HTERT RPE-1 (cell line): ENCODE measurements around the gene SPP2.

ENCODE experiments used
- in situ Hi-C: fragments of 300-500 bp; cut with MboI; formaldehyde crosslinking; loops from 4 replicates; pipeline ENCODE4 v1.14.3; 2020; ENCODE audit warnings: low sequenced_read_pairs

SPP2 gene

GRCh38 chr2:234050455-234051135, at the start of gene SPP2:
Gene SPP2 (plus strand): TSS chr2:234050702. CDS start chr2:234050787, 85 bp downstream.
- in situ Hi-C loops: no loop called here

DNA sequence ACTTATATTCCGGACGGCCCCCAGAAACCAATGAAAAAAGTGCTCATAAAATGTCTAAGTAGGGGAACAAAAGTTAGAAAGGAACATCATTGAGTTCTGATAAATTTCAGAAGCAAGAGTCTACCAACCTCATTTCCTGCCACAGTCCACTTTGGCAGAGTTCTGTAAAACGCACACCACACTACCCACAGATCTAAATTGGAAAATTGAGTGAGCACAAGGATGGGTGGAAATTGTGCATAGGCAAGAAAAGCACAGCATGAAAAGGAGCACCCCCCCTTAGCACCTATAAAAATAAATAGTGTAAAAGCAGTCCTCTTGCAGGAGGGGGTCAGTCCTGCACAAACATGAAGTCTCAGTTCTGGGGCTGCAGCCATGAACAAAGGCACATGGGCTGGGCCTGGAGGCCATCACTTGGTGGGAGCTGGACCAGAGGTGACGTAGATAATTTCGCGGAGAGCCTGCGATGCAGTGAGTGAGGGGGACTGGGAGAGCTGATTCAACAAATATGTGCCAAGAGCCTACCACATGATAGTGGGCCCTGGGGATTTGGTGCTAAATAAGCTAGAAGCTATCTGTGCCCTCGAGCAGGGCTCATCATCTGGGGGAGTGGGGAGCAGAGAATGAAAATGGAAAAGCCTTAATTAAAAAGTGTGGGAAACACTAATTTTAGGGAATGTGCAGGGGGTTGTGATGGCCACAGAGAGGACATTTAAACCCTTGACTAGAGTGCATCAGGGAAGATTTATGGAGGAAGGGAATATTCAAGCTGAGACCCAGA, 48.9 kb upstream of the SPP2 start:
- in situ Hi-C loops: no loop called here

DNA sequence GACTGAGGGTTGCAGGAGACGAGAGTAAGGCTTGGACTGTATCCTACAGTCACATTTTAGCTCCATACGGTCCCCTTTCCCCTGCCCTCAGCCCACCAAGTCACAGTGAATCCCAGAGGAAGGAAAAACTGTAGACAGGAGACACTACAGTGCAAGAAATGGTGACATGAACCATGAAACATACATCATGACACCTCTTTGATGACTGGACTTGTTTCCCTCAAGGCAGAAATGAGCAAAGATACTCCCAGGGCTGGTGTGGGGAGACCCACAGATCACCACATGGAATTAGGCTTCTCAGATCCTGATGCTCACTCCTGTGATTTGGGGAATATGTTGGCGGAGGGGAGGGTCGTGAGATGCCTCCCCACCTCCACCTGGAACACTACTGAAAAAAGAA, 48.2 kb upstream of the SPP2 start:
- in situ Hi-C loops: no loop called here

DNA sequence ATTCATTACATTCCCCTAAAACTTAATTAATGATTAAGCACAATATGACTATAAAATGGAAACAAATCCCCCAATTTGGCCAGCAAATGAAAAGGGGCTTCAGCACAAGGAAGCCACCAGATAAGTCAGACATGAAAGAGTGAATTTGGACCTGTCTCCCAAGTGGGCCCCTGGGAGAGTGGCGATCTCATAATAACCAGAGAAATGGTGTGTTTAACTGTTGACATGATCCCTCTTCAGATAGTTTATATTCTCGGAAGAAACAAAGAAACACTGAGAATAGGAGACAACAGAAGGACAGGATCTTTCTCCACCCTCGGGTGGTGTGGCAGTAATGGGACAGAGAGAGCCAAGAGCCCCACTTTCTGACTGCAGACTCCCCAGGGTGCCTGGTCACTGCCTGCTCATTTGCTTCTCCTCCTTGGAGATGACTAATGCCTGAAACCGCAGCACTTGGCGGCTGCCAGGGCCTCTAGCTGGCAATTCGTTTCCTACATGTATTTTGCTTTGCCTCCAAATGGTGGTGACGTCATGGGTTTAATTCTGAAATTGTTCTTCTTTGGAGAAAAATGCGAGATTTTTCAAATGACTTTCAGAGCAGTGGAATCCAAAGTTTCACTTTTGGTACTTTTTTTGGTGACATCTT, 46.4 kb upstream of the SPP2 start:
- in situ Hi-C loops: no loop called here

DNA sequence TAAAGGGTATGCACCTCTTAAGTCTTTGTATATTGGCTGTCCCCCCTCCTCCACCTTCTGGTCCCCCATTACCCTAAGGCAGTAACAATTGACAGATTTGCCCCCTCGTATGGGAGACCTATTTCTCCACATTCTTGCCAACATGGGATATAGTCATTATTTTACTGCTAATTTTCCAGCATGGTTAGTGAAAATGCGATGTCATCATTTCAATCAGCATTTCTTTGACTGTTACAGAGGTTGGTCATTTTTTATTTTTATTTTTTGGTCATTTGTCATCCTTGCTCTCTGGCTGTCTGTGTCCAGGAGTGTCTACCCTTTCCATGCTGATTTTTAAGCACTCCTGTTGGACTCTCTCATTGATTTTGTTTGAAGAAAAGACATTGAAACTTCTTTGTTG, 45.4 kb upstream of the SPP2 start:
- in situ Hi-C loops: no loop called here

- in situ Hi-C loops: no loop called here
Observed at GRCh38 chr2:234006501-234006900, 44.0 kb upstream of the SPP2 start.

DNA sequence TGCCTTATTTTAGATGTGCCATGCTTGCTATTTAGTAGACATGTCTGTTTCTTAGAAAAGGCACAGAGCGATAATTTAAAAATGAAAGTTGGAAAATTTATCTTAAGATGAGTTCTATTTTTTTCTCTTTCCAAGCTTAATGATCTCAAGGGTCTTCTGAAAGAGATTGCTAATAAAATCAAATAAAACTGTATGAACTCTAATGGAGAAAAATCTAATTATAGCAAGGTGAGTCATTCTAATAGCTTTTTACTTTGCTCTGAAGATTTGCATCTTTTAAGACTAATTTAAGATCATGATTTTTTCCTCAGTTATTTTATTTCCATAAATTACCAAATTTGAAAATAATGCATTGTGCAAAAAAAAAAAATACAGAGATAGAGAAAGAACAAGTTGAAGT, 36.1 kb upstream of the SPP2 start:
- in situ Hi-C loops: no loop called here

DNA sequence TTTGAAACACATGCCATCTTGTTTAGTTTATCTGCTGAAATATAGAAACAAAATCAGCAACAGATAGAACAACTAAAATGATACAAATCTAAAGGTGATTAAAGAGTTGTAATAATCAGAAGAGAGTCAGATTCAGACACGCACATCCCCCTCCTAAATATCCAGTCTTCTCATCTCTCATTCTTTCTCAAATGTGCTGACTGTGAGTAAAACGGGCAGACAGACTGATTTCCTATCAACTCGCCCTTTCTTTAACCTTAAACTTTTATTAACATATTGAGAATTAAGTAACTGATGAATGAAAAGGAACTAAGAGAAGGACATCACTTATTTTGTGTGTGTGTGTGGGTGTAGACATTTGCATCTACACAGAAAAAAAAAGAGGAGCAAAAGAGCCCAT, 34.6 kb upstream of the SPP2 start:
- in situ Hi-C loops: no loop called here

DNA sequence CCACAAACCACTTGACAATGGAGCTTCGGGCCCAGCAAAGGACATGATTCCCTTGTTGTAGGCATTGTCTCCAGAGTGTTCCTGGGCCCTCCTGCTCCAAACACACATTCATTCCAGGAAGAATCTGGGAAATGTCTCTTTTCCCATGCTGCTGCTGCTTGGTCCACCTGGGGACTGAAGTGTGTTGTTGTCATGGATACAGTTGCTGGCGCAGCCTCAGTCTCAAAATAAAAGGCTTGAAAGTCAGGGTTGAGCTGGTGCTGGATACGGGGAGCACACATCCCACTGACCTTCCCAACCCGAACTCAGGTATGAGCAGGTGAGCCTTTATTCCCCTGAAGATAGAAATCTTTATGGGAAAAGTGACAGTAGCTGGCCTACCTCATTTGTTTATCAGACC, 30.6 kb upstream of the SPP2 start:
- in situ Hi-C loops: no loop called here

DNA sequence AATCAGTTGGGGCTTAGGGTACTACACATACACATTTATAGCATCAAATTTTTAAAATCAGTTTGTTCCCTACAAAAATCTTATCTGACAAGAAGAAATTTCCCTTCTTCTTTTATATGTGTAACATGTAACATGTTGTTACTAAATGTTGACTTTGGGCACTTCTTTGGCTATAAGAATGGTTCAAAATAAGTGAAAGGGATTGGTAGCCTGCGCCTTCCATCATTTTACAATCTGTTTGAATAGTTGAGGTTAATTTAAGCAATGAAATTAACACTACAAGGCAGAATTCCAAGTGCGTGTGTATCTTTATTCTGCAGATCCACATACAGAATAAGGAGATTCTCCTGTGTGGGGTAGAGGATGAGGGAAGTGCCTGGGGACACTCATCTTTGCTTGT, 30.2 kb upstream of the SPP2 start:
- in situ Hi-C loops: no loop called here

GRCh38 chr2:234022424-234022823, 28.1 kb upstream of the SPP2 start:
- in situ Hi-C loops: no loop called here

- in situ Hi-C loops: no loop called here
Observed at GRCh38 chr2:234024304-234024703, 26.2 kb upstream of the SPP2 start.

- in situ Hi-C loops: no loop called here
Observed at GRCh38 chr2:234025466-234025865, 25.0 kb upstream of the SPP2 start.

GRCh38 chr2:234025891-234026401, 24.6 kb upstream of the SPP2 start:
- in situ Hi-C loops: no loop called here

DNA sequence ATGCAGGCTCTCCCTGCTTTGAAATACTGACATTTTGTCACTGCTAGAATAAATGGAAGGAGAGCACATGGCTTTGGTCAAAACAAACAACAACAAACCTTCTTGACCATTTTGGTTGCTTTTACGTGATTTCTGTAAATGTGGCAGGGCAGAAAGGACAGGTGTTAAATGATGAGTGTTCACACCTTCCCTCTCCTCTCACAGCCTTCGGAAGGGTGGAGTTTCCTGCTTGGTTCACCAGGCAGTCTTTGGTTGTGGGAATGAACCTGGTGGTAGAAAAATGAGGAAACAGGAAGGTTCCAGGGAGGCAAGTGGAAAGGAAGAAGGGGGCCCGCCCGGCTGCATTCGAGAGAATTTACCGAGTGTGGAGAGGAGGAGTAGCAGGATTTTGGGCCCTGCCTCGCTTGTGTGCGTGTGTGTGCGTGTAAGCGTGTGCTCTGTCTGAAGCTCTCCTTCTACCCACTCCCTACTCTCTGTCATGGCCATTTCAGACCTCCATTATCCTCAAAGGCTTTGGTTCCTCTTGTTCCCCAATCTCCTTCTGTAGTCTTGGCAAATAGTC, 23.7 kb upstream of the SPP2 start:
- in situ Hi-C loops: no loop called here

GRCh38 chr2:234027641-234028040, 22.9 kb upstream of the SPP2 start:
- in situ Hi-C loops: no loop called here

DNA sequence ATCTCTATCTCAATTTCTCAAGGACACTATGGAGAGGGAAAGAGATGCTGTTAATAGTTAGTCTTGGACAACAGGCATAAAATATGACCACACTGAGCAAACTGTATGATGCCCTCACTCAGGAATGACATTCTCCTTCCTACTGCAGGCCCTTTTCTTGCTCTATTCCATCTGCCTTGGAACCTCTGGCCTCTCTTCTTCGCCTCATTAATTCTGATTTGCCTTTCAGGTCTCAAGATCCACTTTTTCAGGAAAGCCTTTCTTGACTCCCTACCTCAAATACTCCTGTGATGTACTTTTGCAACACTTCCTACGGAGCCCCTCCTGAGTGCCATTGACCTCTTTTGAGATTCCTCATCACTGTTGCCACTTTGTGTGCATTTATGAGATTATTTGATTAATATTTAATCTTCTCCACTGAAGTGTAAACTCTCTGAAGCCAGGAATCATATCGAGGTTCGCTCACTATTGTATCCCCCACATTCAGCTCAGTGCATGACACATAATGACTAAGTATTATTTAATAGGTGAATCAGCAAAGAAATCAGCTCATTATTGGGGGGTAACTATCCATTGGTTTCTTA, 21.3 kb upstream of the SPP2 start:
- in situ Hi-C loops: no loop called here

DNA sequence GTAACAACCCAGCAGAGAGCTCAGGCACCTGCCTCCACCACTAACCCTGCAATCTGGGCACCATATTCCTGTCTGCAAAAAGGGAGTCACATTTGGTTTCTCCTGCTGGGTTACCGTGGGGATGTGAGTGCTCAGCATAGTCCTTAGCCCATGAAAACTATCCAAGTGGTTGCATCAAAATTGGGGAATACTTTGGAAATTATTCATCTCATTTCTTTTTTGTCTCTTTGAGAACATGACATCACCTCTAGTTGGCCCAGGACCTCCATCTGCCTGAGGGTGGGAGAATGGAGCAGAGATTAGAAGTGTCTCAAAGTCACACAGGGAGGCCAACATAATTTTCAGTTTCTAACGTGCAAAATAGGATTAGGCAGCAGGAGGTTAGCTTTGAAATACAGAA, 19.3 kb upstream of the SPP2 start:
- in situ Hi-C loops: no loop called here

DNA sequence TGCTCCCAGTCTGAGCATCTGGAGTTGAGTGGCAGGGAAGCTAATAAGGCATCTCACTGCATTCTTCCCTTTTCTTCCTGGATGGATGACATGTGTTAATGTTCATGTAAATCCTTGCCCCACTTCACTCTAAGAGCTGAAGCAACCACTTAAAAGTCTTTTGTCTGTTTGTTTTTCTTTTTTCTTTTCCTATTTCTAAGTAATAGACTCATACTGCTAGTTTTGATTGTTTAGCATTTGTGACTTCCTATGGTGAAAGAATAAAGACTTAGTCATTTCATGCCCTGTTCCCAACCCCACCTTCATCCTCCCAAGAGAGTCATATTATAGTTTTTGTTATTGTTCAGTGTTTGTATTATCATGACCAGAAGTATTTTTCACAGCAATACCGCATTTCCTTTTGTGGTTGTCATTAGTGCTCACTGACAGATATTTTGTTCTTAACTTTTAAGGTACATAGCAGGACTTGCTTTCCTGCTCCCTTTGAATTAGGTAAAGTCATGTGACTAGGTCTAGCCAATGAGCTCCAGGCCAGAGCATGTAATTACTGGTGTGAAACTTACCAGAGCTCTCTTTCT, 18.1 kb upstream of the SPP2 start:
- in situ Hi-C loops: no loop called here

DNA sequence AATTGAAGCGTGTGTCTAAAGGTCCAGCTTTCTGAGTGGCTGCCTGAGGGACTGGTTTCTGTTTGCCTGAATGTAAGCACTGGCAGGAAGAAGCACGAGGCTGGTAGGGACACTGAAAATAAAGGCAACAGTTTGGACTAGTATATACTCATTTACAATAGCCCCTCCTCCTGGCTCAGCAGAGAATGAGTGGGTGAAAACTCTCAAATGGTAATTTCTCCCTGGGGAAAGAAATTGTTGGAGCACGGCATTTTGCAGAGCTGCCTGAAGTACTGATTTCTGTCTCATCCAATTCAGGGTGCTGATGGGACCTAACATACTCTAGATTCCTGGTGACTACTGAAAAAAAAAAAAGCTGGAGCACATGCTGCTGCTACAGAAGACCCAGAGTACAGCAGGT, 17.3 kb upstream of the SPP2 start:
- in situ Hi-C loops: no loop called here

GRCh38 chr2:234033885-234034284, 16.6 kb upstream of the SPP2 start:
- in situ Hi-C loops: no loop called here
